GM15510 (cell line): ENCODE measurements around the gene ZNF407.

ENCODE experiments used
- POLR2A ChIP-seq: IDR thresholded peaks from 3 replicates; pipeline ENCODE4 v1.6.1; 2011; ENCODE audit warnings: borderline replicate concordance; ENCODE audit not compliant: insufficient read length; ENCODE audit errors: extremely low read depth

ZNF407 gene

DNA sequence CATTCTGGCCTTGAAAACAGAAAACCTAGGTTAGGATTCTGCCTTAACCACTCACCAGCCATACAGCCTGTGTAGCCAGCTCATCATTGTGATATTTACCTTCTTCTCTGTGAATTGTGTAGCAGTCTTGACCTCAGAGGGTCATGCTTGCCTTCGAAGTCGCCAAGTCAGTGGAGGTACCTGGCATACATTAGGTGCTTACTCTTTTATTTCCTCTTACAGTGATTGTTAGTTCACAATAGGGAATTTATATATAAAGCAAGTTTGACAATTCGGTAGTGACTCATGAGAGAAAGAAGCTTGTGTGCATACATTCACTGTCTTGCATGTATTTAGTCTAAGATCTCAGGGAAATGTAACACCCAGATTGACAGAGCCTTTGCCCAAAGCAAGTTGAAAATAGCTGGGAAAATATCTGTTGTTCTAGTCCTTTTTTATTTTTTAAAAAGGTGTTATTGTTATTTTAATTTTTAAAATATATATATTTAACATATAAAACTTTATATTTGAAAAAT is 320.7 kb downstream of the ZNF407 start:
- no peak for TF ChIP-seq POLR2A

DNA sequence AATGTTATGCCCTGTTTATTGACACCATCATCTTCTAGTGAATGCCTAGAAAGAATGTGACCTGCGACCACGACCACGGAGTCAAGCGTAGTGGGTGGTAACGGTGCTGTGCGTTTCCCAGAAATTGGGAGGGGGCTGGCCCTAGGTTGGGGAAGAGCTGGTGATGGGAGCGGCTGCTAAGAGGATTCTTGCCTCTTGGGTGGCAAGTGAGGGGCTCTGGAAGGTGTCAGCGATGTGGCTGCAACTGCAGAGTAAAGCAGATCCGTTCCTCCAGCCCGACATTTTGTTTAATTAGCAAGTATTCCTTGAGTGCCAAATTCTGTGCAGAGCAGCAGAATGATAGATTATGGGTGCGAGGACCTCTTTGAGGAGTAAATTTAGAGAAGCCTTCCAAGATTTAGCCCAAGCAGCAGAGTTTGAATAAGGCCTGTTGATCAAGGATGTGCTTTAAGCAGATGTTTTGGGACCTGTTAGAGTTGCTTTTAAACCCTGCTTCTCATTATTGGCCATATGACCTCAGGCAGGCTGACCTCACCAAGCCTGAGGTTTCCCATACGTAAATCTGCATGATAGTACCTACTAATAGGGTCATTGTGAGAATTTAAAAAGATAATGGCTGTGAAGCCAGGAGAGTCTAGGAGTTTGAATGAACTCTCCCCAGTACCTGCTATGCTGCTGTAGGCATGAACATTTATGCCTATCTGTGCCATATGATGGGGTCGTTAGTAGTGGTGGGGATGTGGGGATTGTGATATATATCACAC is 323.6 kb downstream of the ZNF407 start:
- no peak for TF ChIP-seq POLR2A

DNA sequence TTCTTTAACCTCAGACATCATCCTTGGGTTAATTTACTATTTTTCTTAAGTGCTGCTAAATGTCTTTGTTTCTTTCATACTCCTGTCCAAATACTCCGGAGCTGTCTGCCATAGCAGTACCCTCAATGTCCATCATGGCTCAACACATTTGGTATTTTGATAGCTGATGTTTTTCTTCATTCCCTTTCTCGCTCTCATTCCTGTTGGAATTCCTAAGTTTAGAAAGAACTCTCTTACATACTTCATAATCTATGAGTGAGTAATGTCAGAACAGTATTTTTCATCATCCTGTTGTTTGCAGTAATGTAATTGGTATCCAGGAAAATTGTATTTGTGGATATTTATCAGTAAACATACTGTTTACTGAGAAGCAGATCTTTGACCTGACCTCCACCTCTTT is 328.4 kb downstream of the ZNF407 start:
- TF ChIP-seq POLR2A = no peak

DNA sequence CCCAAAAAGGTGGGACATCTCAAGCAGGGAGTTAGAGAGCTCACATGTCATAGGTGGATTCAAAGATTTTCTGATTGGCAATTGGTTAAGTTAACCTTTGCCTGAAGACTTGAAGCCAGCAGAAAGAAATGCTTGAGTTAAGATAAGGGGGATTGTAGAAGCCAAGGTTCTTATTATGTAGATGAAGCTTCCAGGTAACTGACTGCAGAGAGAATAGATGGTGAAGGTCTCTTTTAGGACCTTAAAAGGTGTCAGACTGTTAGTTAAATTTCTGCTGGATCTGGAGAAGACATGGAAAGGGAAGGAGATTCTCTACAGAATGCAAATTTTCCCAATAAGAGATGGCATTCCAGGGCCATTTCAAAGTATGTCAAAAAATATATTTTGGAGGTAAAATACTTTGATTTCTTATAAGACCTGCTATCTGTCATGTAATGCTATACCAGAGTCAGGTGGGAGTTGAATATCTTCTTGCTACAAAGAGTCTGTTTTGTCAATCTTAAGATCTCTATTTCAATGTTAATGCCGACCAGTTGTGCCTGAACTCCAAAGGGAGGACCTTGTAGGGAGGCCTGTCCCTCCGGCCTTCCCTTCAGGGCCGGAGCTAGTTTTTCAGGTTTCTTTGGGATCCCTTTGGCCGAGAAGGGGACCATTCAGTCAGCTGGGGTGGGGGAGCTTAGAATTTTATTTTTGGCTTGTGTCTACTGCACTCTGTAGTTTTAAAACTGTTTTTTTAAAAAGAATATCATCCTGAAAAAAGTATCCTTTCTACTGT is 330.7 kb downstream of the ZNF407 start:
- no peak for TF ChIP-seq POLR2A

DNA sequence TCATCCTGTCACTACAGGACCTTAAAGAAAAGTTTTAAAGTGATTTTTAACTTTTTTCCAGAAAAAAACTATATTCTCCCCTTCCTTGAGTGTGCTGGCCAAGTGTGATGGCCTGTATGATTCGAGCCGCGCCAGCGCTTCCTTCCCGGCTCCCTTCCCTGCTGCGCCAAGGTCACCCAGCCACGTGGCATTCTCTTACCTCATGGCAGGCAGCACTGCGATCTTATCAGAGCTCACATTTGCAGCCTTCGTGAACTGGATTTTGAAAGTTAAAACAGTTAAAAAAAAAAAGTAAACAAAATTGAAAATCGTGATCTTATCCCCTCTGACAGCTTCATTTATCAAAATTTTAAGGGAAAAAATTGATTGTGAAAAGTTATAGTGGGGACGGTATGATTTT is 331.4 kb downstream of the ZNF407 start:
- TF ChIP-seq POLR2A = no peak

DNA sequence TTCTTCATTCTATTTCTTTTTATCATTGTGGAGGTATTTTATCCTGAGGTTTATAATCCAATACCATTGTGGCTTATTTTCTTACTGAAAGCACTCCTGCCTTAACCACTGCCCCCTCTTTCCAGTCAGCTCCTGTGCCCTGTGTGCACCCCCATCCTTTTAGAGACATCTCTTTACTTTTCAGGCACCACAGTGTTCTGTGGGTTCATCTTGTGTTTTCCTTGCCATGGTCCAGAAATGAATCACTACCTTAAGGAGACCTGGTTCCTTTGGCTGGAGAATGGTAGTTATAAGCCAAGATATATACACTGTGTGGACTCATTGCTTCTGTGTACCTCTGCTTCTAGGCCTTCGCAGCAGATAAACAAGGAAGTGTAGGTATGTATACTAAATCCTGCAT is 332.9 kb downstream of the ZNF407 start:
- TF ChIP-seq POLR2A = no peak

DNA sequence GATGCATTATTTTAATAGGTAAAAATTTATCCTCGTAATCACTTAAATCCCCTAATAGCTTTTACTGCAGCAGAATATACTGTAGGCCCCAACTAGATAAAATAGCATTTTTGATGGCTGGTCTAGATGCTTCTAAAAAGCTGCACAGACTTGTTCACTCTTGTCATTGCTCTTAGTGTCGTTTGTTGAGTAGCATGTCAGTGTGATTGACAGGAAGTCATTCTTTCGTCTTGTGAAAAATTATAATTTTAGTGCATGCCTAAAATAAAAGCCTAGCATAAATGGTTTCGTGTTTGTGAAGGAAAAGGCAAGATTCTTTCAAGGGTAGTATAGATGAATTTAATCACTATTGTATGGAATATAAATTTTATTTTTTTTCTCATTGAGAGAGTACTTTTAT is 336.3 kb downstream of the ZNF407 start:
- TF ChIP-seq POLR2A = no peak

DNA sequence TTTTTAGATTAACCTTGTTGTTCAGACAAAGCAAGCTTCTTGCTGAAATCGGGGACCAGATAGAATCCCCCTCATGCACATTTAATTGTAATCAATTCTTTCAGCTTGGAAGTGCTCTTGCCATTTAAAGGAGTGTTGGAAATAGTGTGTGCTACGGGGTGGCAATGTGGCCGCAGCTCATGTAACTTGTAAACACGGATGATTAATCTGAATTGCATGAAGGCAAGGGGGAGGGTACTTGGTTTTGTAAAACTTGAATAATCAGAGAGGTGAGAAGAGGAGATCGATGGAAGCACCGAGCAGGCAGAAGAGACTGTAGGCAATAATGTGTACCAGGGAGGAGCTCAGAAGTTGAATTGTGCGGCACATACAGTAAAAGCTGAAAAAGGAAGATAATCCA is 337.8 kb downstream of the ZNF407 start:
- no peak for TF ChIP-seq POLR2A

DNA sequence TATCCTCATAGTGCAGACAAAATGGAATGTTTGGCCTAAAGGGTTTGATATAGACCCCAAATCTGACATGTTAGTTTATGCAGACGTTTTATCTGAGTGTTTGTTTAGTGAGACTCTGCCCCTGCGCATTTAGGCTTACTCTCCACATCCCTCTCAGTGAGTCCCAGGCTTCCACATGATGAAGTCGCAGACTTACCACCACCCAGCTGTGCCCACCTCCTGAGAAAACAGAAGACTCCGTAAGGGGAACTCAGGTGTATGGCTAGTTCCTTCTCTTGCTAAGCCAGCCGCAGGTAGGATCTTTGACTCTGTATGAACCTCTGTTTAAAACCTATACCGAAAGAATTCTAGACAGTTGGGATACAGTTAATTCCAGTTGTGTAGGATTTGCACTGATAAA is 338.7 kb downstream of the ZNF407 start:
- no peak for TF ChIP-seq POLR2A

DNA sequence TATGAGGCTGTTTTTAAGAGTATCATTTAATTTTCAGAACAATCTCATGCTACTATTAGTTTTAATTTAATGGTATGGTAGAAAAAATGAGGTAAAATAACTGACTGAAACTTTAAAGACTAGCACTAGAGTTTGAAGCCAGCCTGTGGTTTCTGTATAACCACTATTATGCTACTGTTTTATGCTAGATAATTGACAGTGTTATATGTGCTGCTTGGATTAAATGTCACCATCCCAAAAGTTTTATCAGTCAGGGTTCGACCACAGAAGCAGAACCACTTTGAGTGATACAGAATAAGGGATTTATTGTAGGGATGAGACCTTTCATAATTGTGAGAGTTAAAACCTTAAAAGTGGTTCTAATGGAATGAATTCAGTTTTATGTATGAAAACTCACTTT is 339.6 kb downstream of the ZNF407 start:
- no peak for TF ChIP-seq POLR2A

DNA sequence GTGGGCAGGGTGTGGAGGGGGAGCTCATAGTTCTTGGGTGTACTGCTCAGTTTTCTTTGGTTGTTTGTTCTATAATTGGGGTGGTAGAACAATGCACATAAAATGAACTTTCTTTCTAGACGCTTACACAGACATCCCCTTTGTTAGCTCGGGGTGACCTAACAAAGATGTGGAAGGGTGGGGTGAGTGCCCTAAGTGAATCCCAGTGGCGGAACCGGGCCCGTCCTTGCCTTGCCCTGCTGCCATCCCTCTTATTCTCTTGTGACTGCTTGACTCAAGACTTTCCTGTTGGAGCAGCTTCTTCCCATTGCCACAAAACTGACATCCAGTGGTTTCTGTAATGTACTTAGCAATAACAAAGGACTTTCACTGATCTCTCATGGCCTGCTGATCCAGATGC is 343.2 kb downstream of the ZNF407 start:
- no peak for TF ChIP-seq POLR2A

DNA sequence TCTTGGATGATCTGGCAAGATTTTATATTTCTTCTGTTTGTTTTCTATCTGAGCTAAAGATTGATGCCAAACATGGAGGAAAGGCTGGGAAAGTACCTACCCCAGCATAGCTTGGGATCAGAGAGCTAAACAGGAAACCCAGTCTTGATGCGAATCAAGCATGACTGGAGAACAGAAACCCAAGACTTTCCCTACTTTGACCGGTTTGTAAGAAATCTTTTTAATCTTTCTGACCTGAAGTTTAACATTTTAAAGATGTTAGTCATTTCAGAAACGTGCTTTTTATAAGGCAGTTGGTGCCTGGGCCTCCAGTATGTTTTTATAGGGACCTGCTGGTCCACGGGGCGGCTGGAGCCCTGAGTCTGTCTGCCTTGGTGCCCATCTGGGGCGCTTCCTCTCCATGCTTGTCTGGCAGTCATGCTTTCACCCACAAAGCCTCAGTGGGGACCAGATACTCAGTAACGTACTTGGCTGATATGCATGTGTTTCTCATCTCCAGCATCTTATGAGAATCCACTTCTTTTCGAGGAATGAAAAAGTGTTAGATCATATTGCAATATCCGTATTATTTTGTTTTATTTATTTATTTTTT is 344.7 kb downstream of the ZNF407 start:
- no peak for TF ChIP-seq POLR2A

DNA sequence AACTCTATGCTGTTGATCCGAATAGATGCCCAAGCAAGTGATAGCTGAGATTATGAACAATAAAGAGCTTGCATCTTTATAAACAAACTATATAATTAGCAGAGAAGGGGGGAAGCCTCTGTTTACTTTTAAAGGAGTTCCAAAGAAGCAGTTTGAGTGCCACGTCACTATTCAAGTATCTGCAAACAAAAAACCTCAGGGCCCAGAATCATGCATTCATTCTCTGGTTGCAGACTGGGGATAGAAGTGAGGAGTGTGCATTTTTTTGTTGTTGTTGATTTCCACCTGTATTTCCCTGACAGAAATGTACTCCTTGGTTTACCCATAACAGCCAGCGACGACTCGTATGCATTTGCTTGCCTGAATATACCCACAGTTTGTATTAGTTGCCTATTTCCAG is 347.0 kb downstream of the ZNF407 start:
- TF ChIP-seq POLR2A = no peak

DNA sequence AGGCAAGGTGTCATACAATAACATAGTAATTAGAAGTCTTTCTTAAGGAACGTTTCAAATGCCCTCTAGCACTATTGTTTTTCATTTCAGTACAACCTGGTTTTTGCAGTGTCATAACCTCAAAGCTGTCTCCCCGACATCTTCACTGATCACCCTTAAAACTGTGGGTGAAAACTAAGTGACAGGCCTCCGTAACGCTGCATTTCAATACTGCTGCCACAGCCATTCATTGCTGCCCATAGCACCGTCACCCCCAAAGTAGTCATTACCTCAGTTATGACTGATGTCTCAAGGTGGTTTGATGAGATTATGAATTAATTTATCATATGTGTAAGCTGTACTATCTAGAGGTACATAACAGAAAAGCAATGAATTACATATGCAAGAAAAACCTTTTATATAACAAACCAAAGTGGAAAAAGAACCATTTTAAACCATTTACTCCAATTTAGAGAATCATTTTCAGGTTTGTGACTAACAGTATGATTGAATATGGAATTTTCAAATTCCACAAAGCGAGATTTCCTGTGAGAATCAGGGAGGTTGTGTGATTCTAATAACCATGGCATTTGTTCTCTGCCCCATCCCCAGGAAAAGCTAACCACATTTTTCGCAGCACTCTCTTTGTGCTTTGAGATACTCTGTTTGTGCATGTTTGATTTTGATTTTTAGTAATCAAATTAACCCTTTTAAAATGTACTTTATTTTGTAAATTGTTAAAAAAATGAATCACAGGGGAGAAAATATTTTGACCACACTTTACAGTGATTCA is 348.3 kb downstream of the ZNF407 start:
- TF ChIP-seq POLR2A = no peak

DNA sequence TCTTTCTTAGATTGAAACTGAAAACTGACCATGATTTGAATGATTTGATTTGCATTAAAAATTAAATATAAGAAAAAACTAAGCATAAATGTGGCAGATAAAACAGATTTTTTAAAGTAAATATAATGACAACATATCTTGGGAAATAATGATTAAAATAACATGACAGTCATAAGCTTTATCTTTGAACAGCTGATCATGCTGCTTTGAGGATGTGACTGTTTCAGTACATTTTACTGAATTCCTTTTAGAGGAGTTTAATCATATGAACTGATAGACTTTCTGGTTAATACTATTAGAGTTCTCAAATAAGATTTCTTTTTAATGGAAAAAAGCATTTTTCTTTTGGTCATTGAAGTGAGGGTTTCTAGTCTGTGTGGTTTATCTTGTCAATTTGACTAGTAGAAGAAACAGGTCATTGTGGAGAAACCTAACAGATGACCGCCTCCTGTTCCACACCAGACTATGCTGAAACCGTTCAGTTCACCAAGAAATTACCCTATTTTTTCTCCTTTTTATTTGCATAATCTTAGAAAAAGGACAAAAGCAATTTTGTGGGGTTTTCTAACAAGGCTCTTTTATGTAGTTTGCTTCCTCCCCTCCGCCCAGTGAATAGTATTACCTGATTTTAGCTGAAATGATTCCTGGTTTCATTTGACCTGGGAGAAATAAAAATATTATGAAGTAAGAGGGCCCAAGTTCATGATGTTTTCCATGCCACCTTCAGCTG is 349.1 kb downstream of the ZNF407 start:
- TF ChIP-seq POLR2A = no peak

DNA sequence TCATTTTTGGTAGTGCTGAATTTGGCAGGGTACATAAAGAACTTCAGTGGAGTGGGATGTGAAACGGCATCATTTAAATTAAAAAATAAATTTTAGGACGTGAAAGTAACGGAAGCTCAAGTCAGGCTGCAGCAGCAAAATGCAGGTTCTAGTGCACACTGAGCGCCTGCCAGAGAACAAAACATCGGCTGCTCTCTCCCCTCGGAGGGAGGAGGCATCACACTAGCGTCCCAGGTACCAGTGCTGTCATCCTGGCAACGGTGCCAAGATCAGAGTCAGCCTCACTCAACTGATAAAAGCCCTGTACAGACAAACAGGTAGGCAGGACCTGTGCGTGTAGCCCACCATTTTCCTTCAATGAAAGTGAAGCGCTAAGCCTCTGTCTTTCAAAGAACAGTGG is 349.7 kb downstream of the ZNF407 start:
- TF ChIP-seq POLR2A = no peak
